ENCODE results near the gene ARRDC5. TPM values are rescaled to one million over a fixed set of nuclear protein-coding genes. Genes with fewer than 3 reads are reported as not detected.
"Not testable (repeated sequence)": the region's sequence is repeated elsewhere in the genome, so short reads cannot be mapped to it uniquely, and the experiment has no call there.

ARRDC5 gene
- total RNA-seq, 1 experiment from 2014 or later, result not detected

- H3K27ac ChIP-seq (ENCODE audit: low read length); H3K9me2 ChIP-seq (replicated peaks; ENCODE audit: insufficient read depth, low read length); H3K9ac ChIP-seq (ENCODE audit: low read length); H3K9me3 ChIP-seq (ENCODE audit: low read length); H2AFZ ChIP-seq (ENCODE audit: low read length); H3K4me1 ChIP-seq (ENCODE audit: low read length); H4K20me1 ChIP-seq (ENCODE audit: insufficient read depth, low read depth, low read length); H3K4me3 ChIP-seq (ENCODE audit: low read length); H3K36me3 ChIP-seq (ENCODE audit: insufficient read depth, low read length); H3K27me3 ChIP-seq (ENCODE audit: low read length); DNase-seq; H3K79me2 ChIP-seq (ENCODE audit: low read length); H3K4me2 ChIP-seq (ENCODE audit: low read depth, low read length, poor library complexity, severe bottlenecking): not testable (repeated sequence)
Observed at GRCh38 chr19:4892962-4893361, 9.7 kb downstream of the ARRDC5 start.

- Histone ChIP-seq H4K20me1 (ENCODE audit: insufficient read depth, low read depth, low read length) (no peaks in the 10 kb centered on the region), H3K4me2 (ENCODE audit: low read depth, low read length, poor library complexity, severe bottlenecking) (no peak overlapping the region), H3K4me3 (ENCODE audit: low read length) (no peak overlapping the region), H3K9me2 (replicated peaks; ENCODE audit: insufficient read depth, low read length) (no peaks in the 10 kb centered on the region), H3K36me3 (ENCODE audit: insufficient read depth, low read length) (no peaks in the 10 kb centered on the region), H3K9me3 (ENCODE audit: low read length) (no peaks in the 10 kb centered on the region), H3K9ac (ENCODE audit: low read length) (no peak overlapping the region), H3K79me2 (ENCODE audit: low read length) (no peaks in the 10 kb centered on the region), H3K4me1 (ENCODE audit: low read length) (no peaks in the 10 kb centered on the region), H3K27me3 (ENCODE audit: low read length) (no peaks in the 10 kb centered on the region), H2AFZ (ENCODE audit: low read length) (no peak overlapping the region), H3K27ac (ENCODE audit: low read length) (no peak overlapping the region)
- no peak for DNase-seq
Observed at GRCh38 chr19:4891066-4891465, 11.6 kb downstream of the ARRDC5 start.

- no peaks in the 10 kb centered on the region for H3K79me2 ChIP-seq (ENCODE audit: low read length)
- no peak for DNase-seq
Observed at GRCh38 chr19:4889034-4889815, 13.5 kb downstream of the ARRDC5 start.

GRCh38 chr19:4887803-4888202 lies 14.9 kb downstream of the ARRDC5 start:
- not testable (repeated sequence) for H3K27ac ChIP-seq (ENCODE audit: low read length); DNase-seq; H3K4me1 ChIP-seq (ENCODE audit: low read length); H3K9ac ChIP-seq (ENCODE audit: low read length); H3K9me3 ChIP-seq (ENCODE audit: low read length); H3K79me2 ChIP-seq (ENCODE audit: low read length); H3K4me2 ChIP-seq (ENCODE audit: low read depth, low read length, poor library complexity, severe bottlenecking); H2AFZ ChIP-seq (ENCODE audit: low read length); H3K36me3 ChIP-seq (ENCODE audit: insufficient read depth, low read length); H4K20me1 ChIP-seq (ENCODE audit: insufficient read depth, low read depth, low read length); H3K4me3 ChIP-seq (ENCODE audit: low read length); H3K27me3 ChIP-seq (ENCODE audit: low read length); H3K9me2 ChIP-seq (replicated peaks; ENCODE audit: insufficient read depth, low read length)

More at GRCh38 chr19:4889034-4889815, 13.5 kb downstream of the ARRDC5 start:
- no peaks in the 10 kb centered on the region for H3K27me3 ChIP-seq (ENCODE audit: low read length)
- no peak overlapping the region for H3K27ac ChIP-seq (ENCODE audit: low read length)
- no peak overlapping the region for H3K4me2 ChIP-seq (ENCODE audit: low read depth, low read length, poor library complexity, severe bottlenecking)
- H3K9me3 ChIP-seq (ENCODE audit: low read length), result no peaks in the 10 kb centered on the region
- no peaks in the 10 kb centered on the region for H3K9me2 ChIP-seq (replicated peaks; ENCODE audit: insufficient read depth, low read length)
- H3K9ac ChIP-seq (ENCODE audit: low read length), result no peak overlapping the region
- H3K36me3 ChIP-seq (ENCODE audit: insufficient read depth, low read length), result no peaks in the 10 kb centered on the region
- H4K20me1 ChIP-seq (ENCODE audit: insufficient read depth, low read depth, low read length), result no peaks in the 10 kb centered on the region
- no peak overlapping the region for H3K4me3 ChIP-seq (ENCODE audit: low read length)
- H2AFZ ChIP-seq (ENCODE audit: low read length), result no peak overlapping the region
- no peaks in the 10 kb centered on the region for H3K4me1 ChIP-seq (ENCODE audit: low read length)

GRCh38 chr19:4884993-4885392 lies 17.7 kb downstream of the ARRDC5 start:
- H2AFZ ChIP-seq (ENCODE audit: low read length); H4K20me1 ChIP-seq (ENCODE audit: insufficient read depth, low read depth, low read length); H3K9me3 ChIP-seq (ENCODE audit: low read length); H3K9ac ChIP-seq (ENCODE audit: low read length); H3K4me1 ChIP-seq (ENCODE audit: low read length); H3K4me2 ChIP-seq (ENCODE audit: low read depth, low read length, poor library complexity, severe bottlenecking); H3K4me3 ChIP-seq (ENCODE audit: low read length); H3K79me2 ChIP-seq (ENCODE audit: low read length); H3K27me3 ChIP-seq (ENCODE audit: low read length); H3K9me2 ChIP-seq (replicated peaks; ENCODE audit: insufficient read depth, low read length); H3K27ac ChIP-seq (ENCODE audit: low read length); DNase-seq; H3K36me3 ChIP-seq (ENCODE audit: insufficient read depth, low read length): not testable (repeated sequence)

- H2AFZ ChIP-seq (ENCODE audit: low read length); DNase-seq; H3K27ac ChIP-seq (ENCODE audit: low read length); H4K20me1 ChIP-seq (ENCODE audit: insufficient read depth, low read depth, low read length); H3K9ac ChIP-seq (ENCODE audit: low read length); H3K4me3 ChIP-seq (ENCODE audit: low read length); H3K36me3 ChIP-seq (ENCODE audit: insufficient read depth, low read length); H3K9me3 ChIP-seq (ENCODE audit: low read length); H3K27me3 ChIP-seq (ENCODE audit: low read length); H3K4me1 ChIP-seq (ENCODE audit: low read length); H3K9me2 ChIP-seq (replicated peaks; ENCODE audit: insufficient read depth, low read length); H3K4me2 ChIP-seq (ENCODE audit: low read depth, low read length, poor library complexity, severe bottlenecking); H3K79me2 ChIP-seq (ENCODE audit: low read length): not testable (repeated sequence)
Observed at GRCh38 chr19:4882874-4883273, 19.8 kb downstream of the ARRDC5 start.

- Histone ChIP-seq H3K27ac (ENCODE audit: low read length) (no peak overlapping the region), H3K9me3 (ENCODE audit: low read length) (no peaks in the 10 kb centered on the region), H3K4me2 (ENCODE audit: low read depth, low read length, poor library complexity, severe bottlenecking) (no peak overlapping the region), H3K9me2 (replicated peaks; ENCODE audit: insufficient read depth, low read length) (no peaks in the 10 kb centered on the region), H2AFZ (ENCODE audit: low read length) (no peak overlapping the region), H4K20me1 (ENCODE audit: insufficient read depth, low read depth, low read length) (no peaks in the 10 kb centered on the region), H3K9ac (ENCODE audit: low read length) (no peak overlapping the region), H3K27me3 (ENCODE audit: low read length) (no peaks in the 10 kb centered on the region), H3K4me3 (ENCODE audit: low read length) (no peak overlapping the region), H3K36me3 (ENCODE audit: insufficient read depth, low read length) (no peaks in the 10 kb centered on the region), H3K4me1 (ENCODE audit: low read length) (no peaks in the 10 kb centered on the region), H3K79me2 (ENCODE audit: low read length) (no peaks in the 10 kb centered on the region)
- no peak for DNase-seq
Observed at GRCh38 chr19:4879041-4879440, 23.7 kb downstream of the ARRDC5 start.

GRCh38 chr19:4878491-4878968 lies 24.2 kb downstream of the ARRDC5 start:
- H4K20me1 ChIP-seq (ENCODE audit: insufficient read depth, low read depth, low read length), result no peaks in the 10 kb centered on the region
- no peak for DNase-seq
- no peaks in the 10 kb centered on the region for H3K36me3 ChIP-seq (ENCODE audit: insufficient read depth, low read length)
- H2AFZ ChIP-seq (ENCODE audit: low read length), result no peak overlapping the region
- H3K9me2 ChIP-seq (replicated peaks; ENCODE audit: insufficient read depth, low read length), result no peaks in the 10 kb centered on the region
- H3K4me2 ChIP-seq (ENCODE audit: low read depth, low read length, poor library complexity, severe bottlenecking), result no peak overlapping the region
- no peak overlapping the region for H3K9ac ChIP-seq (ENCODE audit: low read length)
- no peaks in the 10 kb centered on the region for H3K79me2 ChIP-seq (ENCODE audit: low read length)
- no peaks in the 10 kb centered on the region for H3K9me3 ChIP-seq (ENCODE audit: low read length)
- no peak overlapping the region for H3K27ac ChIP-seq (ENCODE audit: low read length)
- no peaks in the 10 kb centered on the region for H3K27me3 ChIP-seq (ENCODE audit: low read length)
- no peak overlapping the region for H3K4me3 ChIP-seq (ENCODE audit: low read length)
- no peaks in the 10 kb centered on the region for H3K4me1 ChIP-seq (ENCODE audit: low read length)
